ENCODE results near the gene AJM1. TPM values are rescaled to one million over a fixed set of nuclear protein-coding genes. Genes with fewer than 3 reads are reported as not detected.
"Not testable (repeated sequence)": the region's sequence is repeated elsewhere in the genome, so short reads cannot be mapped to it uniquely, and the experiment has no call there.

AJM1 gene
- total RNA-seq, 3 donors from 2014 or later = 7.4 to 21.6 (median 16.4) TPM

DNA sequence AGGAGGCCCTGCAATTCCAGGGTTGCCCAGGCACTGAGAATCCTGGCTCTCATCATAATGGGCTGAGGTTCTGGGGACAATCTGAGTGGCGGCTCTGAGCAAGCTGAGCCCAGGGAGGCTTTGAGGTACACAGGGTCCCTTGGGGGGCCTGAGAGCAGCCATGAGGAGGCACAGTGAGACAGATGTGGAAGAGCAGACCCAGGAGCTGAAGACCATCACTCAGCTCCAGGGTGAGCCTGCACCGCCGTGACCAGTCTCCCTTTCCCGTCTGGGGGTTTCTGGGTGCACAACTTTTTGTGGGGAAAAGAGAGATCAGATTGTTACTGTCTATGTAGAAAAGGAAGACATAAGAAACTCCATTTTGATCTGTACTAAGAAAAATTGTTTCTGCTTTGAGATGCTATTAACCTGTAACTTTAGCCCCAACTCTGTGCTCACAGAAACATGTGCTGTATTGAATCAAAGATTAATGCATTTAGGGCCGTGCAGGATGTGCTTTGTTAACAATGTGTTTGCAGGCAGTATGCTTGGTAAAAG lies 46.0 kb upstream of the AJM1 start, which contains the start of gene CCDC183:
TSS of gene CCDC183 (plus strand) at position 101 of the 537 bp plus-strand sequence. CDS start at position 161, 60 bp downstream.
- DNase-seq = no peak
- Histone ChIP-seq H3K4me1 (ENCODE audit: low read depth) (peaks cover 60% of the 10 kb centered on the region), H3K4me3 (no peak within 1 kb of the TSS), H3K36me3 (ENCODE audit: low read depth) (no peaks in the 10 kb centered on the region), H3K9me3 (no peaks in the 10 kb centered on the region)
- intact Hi-C loops (cut with DNase I, micrococcal nuclease) = no loop called here
- TF ChIP-seq, protein P1, sequence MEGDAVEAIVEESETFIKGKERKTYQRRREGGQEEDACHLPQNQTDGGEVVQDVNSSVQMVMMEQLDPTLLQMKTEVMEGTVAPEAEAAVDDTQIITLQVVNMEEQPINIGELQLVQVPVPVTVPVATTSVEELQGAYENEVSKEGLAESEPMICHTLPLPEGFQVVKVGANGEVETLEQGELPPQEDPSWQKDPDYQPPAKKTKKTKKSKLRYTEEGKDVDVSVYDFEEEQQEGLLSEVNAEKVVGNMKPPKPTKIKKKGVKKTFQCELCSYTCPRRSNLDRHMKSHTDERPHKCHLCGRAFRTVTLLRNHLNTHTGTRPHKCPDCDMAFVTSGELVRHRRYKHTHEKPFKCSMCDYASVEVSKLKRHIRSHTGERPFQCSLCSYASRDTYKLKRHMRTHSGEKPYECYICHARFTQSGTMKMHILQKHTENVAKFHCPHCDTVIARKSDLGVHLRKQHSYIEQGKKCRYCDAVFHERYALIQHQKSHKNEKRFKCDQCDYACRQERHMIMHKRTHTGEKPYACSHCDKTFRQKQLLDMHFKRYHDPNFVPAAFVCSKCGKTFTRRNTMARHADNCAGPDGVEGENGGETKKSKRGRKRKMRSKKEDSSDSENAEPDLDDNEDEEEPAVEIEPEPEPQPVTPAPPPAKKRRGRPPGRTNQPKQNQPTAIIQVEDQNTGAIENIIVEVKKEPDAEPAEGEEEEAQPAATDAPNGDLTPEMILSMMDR (IDR thresholded peaks at IDR 0.05) = no peak
- ATAC-seq = no peak

DNA sequence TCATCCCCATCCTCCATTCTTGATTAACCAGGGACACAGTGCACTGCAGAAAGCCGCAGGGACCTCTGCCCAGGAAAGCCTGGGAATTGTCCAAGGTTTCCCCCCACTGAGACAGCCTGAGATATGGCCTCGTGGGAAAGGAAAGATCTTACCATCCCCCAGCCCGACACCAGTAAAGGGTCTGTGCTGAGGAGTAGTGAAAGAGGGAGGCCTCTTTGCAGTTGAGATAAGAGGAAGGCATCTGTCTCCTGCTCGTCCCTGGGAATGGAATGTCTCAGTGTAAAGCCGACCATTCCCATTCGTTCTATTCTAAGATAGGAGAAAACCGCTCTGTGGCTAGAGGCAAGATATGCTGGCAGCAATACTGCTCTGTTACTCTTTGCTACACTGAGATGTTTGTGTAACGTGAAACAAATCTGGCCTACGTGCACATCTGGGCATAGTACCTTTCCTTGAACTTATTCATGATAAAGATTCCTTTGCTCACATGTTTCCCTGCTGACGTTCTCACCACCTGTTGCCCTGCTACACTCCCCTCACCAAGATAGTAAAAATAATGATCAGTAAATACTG lies 45.4 kb upstream of the AJM1 start:
- H3K9me3 ChIP-seq; H3K36me3 ChIP-seq (ENCODE audit: low read depth); H3K4me3 ChIP-seq; DNase-seq; intact Hi-C loops (cut with DNase I, micrococcal nuclease); ATAC-seq: not testable (repeated sequence)
- peaks cover 59% of the 10 kb centered on the region for H3K4me1 ChIP-seq (ENCODE audit: low read depth)

DNA sequence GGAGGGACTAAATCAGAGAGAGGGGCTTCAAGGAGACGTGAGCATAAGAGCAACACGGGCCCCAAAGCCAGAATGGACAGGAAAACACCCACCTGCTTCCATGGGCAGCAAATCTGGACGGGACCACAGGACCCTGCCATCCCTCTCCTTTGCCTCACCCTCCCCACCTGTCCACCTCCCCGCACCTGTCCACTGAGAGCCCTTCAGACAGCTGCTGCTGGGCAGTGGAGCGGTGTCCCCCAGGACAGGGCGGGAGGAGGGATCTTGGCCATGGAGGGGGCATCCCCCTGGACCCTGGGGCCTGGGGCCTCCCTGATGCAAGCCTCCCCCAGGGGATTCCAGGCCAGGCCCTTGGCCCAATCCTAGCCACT lies 43.6 kb upstream of the AJM1 start:
- no peak for ATAC-seq
- TF ChIP-seq, protein P1 (IDR thresholded peaks at IDR 0.05) = no peak
- Histone ChIP-seq H3K4me3 (no peak overlapping the region), H3K4me1 (ENCODE audit: low read depth) (peaks cover 43% of the 10 kb centered on the region), H3K36me3 (ENCODE audit: low read depth) (no peaks in the 10 kb centered on the region), H3K9me3 (no peaks in the 10 kb centered on the region)
- intact Hi-C loops (cut with DNase I, micrococcal nuclease) = no loop called here
- no peak for DNase-seq

DNA sequence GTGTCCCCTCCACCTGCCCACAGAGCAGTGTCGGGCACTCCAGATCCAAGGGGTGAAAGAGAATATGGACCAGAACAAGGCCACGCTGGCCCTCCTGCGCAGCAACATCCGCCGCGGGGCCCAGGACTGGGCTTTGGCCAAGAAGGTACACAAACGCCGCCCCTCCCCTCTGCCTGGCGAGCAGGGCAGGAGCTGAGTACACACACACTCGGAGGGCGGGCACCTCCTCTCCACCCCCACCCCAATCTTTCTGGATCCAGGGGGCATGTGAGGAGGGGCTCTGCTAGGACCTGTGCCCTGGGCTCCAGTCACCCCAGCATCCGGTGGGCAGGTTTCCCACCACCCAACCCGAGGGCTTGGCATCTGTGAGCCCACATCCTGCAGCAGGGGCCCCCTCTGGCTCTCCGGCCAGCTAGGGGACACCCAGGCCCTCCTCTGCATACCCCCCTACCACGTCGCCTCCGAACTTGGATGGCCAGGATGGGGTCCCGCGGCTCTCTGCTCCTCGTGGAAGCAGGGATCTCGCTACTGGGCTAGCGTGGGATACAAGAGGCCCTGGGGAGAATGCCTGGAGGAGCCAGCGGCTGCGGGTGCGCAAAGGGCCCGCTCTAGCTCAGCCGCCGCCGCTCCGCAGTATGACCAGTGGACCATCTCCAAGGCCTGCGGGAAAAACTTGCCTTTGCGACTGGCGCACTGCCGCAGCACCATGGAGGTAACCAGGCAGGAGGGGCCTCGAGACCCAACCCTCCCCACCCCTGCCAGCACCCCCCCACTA lies 43.0 kb upstream of the AJM1 start:
- Histone ChIP-seq H3K36me3 (ENCODE audit: low read depth) (no peaks in the 10 kb centered on the region), H3K4me3 (peak overlapping the region; percentile 14), H3K9me3 (no peaks in the 10 kb centered on the region), H3K4me1 (ENCODE audit: low read depth) (peaks cover 42% of the 10 kb centered on the region)
- DNase-seq = peak; percentile 87 to 88 (median 88)
- peak; percentile 56 for ATAC-seq
- TF ChIP-seq, protein P1 (IDR thresholded peaks at IDR 0.05) = no peak
- intact Hi-C loops (cut with DNase I, micrococcal nuclease) = no loop called here

DNA sequence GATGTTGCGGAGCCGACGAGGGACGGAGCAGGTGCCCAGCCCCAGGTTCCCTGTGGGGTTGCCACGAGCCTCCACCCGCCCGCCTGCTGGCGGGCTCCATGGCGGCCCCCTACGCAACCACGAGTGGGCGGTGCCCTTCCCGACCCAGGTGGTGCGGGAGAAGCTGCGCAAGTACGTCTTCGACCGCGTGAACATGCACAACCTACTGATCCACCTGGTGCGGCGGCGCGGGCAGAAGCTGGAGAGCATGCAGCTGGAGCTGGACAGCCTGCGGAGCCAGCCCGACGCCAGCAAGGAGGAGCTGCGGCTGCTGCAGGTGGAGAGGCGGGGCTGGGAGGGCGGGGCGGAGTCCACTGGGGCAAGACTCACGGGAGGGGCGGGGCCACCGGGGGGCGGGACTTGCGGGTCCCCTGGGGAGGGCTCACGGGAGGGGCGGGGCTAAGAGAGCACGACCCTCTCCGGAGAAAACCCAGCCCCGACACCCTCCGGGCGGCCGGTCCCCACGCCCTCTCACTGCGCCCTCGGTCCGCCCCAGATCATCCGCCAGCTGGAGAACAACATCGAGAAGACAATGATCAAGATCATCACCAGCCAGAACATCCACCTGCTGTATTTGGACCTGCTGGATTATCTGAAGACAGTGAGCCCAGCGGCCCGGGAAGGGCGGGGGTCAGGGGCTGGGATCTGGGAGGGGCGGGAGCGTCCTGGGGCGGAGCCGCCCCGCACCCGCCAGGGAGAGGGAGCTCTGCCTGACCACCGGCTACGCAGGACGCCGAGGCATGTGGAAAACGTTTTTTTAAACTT lies 42.2 kb upstream of the AJM1 start:
- intact Hi-C loops (cut with DNase I, micrococcal nuclease) = no loop called here
- Histone ChIP-seq H3K36me3 (ENCODE audit: low read depth) (no peaks in the 10 kb centered on the region), H3K4me1 (ENCODE audit: low read depth) (peaks cover 35% of the 10 kb centered on the region), H3K9me3 (no peaks in the 10 kb centered on the region), H3K4me3 (peak overlapping the region; percentile 14)
- ATAC-seq = peak; percentile 81
- peak; percentile 95 to 98 (median 96) for DNase-seq
- TF ChIP-seq, protein P1 (IDR thresholded peaks at IDR 0.05) = no peak

Measured in mucosa of descending colon (tissue), 3 donors.